ENCODE results near the gene COMMD1.

Gene COMMD1

DNA sequence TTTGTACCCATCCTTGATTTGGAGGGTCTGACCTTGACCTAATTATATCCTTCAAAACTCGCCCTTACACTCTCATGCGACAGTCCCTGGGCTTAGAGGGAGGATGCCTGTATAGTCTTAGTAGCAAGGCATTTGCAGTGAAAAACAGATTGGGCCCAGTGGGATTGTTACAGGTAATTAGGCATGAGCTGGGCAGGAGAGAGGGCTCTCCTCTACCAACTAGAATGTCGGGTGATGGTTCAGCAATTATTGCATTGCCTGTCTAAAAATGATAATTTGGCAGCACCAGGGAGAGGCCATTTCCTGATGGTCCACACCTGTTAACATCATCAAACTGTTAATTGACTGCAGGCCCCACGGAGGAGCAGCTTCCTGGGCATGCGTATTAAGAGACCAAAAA lies 32.4 kb downstream of the COMMD1 start:
- TF ChIP-seq CTCF (IDR thresholded peaks at IDR 0.05; ENCODE audit: control extremely low read depth, extremely low read depth, low read depth, missing control alignments): no peak
- POLR2A ChIA-PET: no interaction called here
- DNase-seq (ENCODE audit: extremely low spot score): no peak
- CTCF ChIA-PET: interaction anchor here (1.3 kb wide), 1 partner anchor 10 kb away, joined by 3 read pairs; no protein-coding TSS in a partner anchor

DNA sequence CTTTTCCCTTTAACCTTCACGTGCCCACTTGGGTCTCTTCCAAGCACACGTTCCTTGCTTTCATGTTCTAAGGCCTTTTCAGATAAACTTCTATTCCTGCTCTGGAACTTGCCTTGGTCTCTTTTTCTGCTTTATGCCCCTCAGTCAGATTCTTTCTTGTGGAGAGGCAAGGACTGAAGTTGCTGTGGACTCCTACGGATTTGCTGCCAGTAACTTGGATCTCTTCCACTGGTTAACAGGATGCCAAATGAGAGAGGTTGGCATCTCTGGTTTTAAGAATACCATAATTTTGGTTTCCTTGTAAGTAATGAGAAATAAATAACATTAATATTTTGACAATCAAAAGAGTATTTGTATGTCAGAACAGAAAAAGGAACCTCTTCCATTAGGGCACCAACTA lies 33.0 kb downstream of the COMMD1 start:
- no peak for TF ChIP-seq CTCF (IDR thresholded peaks at IDR 0.05; ENCODE audit: control extremely low read depth, extremely low read depth, low read depth, missing control alignments)
- POLR2A ChIA-PET: no interaction called here
- CTCF ChIA-PET: interaction anchor here (1.3 kb wide), 1 partner anchor 9 kb away, joined by 3 read pairs; no protein-coding TSS in a partner anchor
- no peak for DNase-seq (ENCODE audit: extremely low spot score)

DNA sequence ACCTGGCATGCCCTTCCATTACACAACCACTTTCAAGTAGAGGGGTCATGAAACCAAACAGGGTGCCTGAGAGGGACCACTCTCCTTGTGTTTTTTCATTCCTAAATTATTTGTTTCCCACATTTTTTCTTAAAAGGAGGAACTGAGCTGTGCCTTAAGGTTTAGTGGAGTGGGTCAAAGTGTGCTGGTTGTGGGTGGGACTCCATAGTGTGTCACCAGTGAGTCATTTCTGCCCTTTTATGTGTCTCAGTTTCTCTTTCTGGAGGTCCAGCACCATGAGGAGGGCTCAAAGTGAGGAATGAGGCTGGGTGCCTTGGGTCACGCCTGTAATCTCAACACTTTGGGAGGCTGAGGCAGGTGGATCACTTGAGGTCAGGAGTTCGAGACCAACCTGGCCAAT lies 37.8 kb downstream of the COMMD1 start:
- no peak for TF ChIP-seq CTCF (IDR thresholded peaks at IDR 0.05; ENCODE audit: control extremely low read depth, extremely low read depth, low read depth, missing control alignments)
- CTCF ChIA-PET: interaction anchor here (0.8 to 1.0 kb wide), 4 partner anchors 9 to 165 kb away, joined by 3 to 4 read pairs (median 3); no protein-coding TSS in a partner anchor
- POLR2A ChIA-PET: no interaction called here
- peak; percentile 29 for DNase-seq (ENCODE audit: extremely low spot score)

- no peak for TF ChIP-seq CTCF (IDR thresholded peaks at IDR 0.05; ENCODE audit: control extremely low read depth, extremely low read depth, low read depth, missing control alignments)
- ChIA-PET POLR2A (no interaction called here), CTCF (no interaction called here)
- no peak for DNase-seq (ENCODE audit: extremely low spot score)
Observed at GRCh38 chr2:61946666-61947065, 41.2 kb downstream of the COMMD1 start.

DNA sequence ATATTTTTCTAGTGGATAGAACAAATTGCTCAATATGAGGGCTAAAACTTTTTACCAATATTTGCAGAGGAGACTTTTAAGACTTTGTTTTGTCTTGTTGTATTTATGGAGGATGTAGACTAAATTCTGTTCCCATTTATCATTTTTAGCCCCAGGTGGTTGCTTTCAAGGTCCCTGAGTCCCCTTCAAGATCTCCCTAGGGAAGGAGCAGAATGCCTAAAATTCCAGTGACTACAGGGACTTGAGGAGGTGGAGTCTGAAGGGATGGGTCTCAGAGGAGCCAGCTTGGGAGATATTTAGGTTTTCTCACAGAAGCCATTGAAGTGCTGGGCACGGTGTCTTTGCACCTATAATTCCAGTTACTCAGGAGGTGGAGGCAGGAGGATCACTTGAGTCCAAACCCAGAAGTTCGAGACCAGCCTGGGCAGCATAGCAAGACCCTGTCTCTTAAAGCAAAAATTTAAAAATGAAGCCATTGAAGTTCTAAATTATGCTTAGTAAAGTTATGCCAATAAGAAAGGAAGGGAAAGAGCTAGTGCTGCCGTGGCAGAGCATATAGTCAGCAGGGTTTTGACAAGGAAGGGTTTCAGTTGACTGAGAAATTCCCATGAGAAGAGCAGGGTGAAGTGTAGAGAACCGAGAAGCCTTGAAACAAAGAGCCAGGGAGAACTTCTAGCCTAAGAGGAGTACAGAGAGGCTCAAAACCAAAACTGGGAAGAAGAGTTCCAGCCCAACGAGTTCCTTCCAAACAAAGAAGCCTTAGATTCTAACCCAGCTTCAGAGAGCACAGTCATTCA lies 43.4 kb downstream of the COMMD1 start:
- DNase-seq (ENCODE audit: extremely low spot score): no peak
- ChIA-PET CTCF (interaction anchor here (1.9 kb wide), 1 partner anchor 11 kb away, joined by 6 read pairs; no protein-coding TSS in a partner anchor), POLR2A (no interaction called here)
- no peak for TF ChIP-seq CTCF (IDR thresholded peaks at IDR 0.05; ENCODE audit: control extremely low read depth, extremely low read depth, low read depth, missing control alignments)

DNA sequence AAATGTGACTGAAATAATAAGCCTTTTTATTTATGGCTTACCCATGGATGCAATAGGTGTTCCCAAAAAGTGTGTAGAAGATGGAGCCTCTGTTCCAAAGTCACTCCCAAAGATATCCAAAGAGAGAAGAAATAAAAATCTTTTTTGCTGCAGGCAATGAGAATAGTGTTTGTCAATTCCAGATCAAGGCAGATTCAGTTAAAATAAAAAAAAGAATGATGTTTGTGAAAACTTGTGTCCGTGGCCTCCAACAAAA lies 43.9 kb downstream of the COMMD1 start:
- POLR2A ChIA-PET: no interaction called here
- CTCF ChIA-PET: interaction anchor here (1.9 kb wide), 1 partner anchor 11 kb away, joined by 6 read pairs; no protein-coding TSS in a partner anchor
- TF ChIP-seq CTCF (IDR thresholded peaks at IDR 0.05; ENCODE audit: control extremely low read depth, extremely low read depth, low read depth, missing control alignments): no peak
- DNase-seq (ENCODE audit: extremely low spot score): no peak

Data from GM10248 (cell line).